Measurements from ENCODE around the gene RAB15.
A peak's percentile ranks its signal among the peaks of the same experiment; 100 is the strongest.

Gene RAB15

GRCh38 chr14:64953661-64954060, 18.5 kb downstream of the RAB15 start:
- DNase-seq: no peak

DNA sequence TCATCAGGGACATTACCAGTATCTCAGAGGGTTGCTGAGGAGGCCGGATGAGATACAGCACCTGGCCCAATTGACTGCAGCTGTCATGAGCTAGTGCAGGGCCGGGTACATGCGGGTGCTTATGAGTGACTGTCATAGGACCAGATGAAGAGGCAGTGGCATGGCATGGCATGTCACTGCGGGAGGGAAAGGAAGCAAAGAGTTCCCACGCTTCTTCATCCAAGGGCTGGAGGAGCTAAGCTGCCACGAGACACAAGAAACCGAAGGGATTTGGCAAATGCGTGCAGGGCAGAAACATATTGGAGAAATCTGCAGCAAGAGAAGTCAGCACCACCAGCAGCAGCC, 18.9 kb downstream of the RAB15 start:
- DNase-seq: no peak

- DNase-seq: no peak
Measured at GRCh38 chr14:64952598-64953309, 19.4 kb downstream of the RAB15 start.

DNA sequence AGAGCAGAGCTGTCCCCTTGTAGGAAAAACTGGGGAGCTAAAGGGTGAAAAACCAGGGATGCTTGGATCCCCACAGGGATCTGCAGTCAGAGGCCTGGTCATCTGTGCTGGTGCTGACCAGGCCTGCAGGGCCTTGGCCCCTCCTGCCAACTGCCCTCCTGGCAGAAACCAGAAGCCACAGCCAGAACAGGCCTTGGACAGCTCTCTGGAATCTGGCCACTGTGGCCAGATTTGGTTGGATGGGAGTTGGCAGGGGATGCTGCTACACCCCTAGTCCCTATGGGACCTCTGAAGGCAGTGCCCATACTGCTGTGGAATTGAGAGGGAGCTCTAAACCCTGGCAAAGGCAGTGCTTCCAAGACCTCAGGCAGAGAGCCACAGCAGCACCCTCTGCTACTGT, 20.4 kb downstream of the RAB15 start:
- no peak for DNase-seq

DNA sequence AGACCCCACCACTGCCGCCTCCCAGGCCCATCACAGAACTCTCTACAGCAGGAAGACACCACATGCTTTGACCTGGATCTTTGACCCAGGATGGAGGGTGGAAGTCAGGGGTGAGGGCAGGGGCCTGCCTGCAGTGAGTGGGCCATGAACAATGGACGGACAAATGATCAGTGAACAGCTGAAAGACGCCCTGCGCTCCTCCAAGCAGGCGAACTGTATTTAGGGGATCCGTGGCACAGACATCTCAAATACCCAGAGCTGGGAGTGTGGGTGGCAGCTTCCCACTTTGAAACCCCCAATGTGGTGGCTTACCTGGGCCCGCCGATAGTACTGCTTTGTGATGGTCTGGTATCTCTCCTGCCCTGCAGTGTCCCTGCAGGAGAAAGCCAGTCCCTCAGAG, 20.8 kb downstream of the RAB15 start:
- no peak for DNase-seq

- no peak for DNase-seq
Measured at GRCh38 chr14:64950889-64951288, 21.2 kb downstream of the RAB15 start.

GRCh38 chr14:64948612-64949210, 23.4 kb downstream of the RAB15 start:
- no peak for DNase-seq

DNA sequence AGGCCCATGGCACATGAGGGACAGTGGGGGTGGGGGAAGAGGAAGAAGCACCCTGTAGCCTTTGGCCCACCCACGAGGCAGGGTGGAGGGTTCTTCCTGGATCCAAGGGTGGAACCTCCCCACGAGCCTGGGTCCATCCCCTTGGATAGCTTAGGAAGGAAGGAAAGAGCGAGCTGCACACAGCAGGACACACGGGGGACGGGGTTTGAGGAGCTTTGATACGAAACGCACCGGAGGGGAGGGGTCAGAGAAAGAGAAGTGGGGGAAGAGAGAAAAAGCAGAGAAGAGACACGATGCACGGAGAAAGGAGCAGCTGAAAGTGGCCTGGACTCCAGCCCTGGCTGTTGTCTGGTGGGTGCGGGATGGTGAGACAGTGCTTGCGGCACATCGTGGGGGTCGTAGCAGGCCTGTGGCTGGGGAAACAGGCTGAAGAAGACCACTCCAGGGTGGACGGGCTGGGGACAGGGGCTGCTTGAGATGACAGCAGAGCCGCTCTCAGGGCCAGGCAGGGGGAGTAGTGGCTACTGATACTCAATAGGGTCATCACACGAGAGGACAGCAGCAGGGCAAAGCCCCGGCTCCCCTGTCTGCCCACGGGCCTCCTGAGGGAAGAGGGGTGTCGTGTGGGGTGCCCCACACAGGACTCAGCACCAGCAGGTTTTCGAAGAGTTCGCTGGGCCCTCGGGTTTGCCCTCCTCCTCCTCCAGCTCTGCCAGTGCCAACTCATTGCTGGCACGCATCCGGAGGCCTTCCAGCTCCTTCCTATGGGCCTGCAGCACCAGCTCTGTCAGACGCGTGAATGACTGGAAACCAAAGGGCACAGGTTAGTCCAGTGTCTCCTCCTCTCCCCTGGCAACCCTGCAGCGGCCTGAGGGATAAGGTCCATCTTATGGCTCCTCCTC, 24.2 kb downstream of the RAB15 start:
- DNase-seq: no peak

DNA sequence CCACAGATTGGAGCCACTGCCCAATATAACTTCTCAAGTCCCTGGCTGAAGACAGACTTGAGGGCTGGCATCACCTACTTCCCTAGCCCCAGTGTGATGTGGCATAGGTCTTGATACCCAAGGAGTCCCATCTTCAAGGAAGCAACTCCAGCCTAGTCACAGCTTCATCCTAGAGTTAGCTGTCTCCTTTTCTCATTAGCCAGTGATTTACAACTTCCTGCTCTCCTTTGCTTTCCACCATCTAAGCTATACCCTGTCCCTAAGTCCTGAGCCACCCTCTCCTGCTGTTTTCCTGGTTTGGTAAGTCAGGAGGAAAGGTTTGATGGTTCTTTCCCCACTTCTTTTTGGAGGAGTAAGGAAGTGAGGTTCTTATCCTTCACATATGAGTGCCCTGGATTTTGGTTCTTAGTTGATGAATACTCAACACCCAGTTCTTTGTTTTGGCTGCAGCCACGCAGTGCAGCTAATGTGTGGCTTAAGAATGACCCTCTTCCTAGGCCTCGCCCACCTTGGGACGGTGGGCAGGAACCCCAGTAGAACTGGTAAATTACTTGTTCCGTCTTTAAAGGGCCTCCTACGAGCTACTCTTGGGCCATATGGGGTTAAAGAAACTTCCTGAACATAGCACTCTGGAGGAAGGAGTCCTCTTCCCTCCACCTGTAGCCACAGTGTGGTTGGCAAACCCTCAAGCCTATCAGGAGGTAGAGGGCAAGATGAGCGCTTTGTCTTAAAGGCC, 25.7 kb downstream of the RAB15 start:
- no peak for DNase-seq

DNA sequence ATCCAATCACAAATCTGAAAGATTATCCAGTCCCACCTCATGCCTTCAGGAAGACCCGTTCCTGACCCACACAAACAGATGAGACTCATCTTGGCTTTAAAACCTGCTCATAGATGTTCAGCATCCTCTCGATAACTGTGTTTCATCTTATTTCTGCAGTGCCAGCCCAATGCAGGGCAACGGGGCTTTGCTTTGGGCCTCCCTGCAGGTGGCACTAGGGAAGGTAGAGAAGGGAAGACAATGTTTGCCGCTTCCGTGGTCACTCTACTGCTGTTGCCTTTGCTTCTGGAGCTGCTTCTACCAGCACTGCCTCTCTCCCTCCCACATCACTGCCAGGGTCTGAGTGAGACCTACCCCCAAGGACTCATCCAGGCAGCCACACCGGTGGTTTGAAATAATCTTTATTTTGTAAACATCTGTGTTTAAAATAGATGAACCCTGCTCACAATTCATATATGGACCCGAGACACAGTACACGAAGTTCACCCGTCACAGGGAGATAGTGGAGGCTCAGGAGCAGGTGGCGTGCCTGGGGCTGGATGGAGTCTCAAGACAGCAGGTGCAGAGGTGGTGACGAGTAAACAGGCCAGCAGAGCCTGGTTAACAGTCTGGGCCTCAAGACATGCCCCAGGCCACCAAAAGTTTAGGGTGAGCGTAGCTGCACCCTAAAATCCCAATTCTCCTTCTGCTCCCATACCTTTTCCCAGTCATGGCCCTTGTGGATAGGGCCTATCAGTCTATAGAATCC, 26.5 kb downstream of the RAB15 start:
- no peak for DNase-seq

GRCh38 chr14:64944861-64945260, 27.3 kb downstream of the RAB15 start:
- DNase-seq: no peak

DNA sequence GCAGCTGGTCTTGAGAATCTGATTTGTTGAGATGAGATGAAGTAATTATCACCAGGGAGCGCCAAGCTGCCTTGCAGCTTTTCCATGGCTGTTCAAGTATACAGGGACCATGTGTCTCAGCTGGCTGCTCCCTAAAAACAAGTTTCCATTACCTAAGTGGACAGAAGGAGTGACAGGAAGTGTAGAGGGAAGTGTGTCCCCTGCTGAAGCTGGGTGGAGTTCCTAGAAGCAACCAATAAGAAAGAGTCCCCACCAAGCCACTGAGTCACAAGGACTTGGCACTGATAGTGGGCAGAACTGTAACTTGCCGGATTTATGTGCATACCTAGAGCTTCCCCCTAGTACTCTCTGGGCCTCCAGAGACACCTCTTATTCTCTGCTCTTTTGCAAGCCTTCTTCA, 28.1 kb downstream of the RAB15 start:
- DNase-seq: no peak

- DNase-seq: no peak
Measured at GRCh38 chr14:64943556-64943955, 28.6 kb downstream of the RAB15 start.

GRCh38 chr14:64942531-64943111, 29.5 kb downstream of the RAB15 start, which contains the start of gene GPX2:
Gene GPX2, minus strand, starts transcription at chr14:64942745. Its CDS starts 19 bp downstream, at chr14:64942726.
- DNase-seq: peak; percentile 93

GRCh38 chr14:64940336-64940910, 31.7 kb downstream of the RAB15 start:
- no peak for DNase-seq

GRCh38 chr14:64939817-64940190, 32.3 kb downstream of the RAB15 start:
- DNase-seq: no peak

- peak; percentile 80 for DNase-seq
Measured at GRCh38 chr14:64938972-64939816, 32.9 kb downstream of the RAB15 start.

- DNase-seq: no peak
Measured at GRCh38 chr14:64937821-64938193, 34.3 kb downstream of the RAB15 start.

- DNase-seq: no peak
Measured at GRCh38 chr14:64937171-64937820, 34.8 kb downstream of the RAB15 start.

- no peak for DNase-seq
Measured at GRCh38 chr14:64935508-64935907, 36.6 kb downstream of the RAB15 start.
